Measurements from ENCODE around the gene AGXT2.
"Not testable (repeated sequence)": the region's sequence is repeated elsewhere in the genome, so short reads cannot be mapped to it uniquely, and the experiment has no call there.

Gene AGXT2

DNA sequence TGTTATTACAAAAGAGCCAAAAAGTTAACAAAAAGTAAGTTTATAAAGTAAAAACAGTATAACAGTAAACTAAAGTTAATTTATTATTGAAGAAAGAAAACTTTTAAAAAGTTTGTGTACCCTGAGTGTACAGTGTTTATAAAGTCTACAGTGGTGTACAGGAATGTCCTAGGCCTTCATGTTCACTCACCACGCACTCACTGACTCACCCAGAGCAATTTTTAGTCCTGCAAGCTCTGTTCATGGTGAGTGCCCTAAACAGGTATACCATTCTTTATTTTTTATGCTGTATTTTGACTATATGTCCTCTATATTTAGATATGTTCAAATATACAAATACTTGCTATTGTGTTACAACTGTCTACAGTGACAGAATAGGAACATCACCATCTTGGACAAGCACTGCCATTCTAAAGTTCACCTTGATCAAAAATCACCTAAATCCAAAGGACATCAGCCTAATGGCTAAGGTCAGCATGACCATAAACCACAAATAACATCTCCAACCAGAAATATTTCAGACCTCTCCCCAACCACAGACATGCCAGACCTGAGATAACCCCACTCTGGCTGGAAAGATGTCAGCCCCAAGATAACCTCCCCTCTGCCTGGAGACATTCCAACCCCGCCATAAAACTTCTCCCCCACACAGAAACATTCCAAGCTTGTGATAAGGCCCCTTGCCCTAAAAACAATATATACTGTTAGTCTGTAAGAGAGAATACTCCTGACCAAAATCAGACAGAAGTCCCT, 56.1 kb downstream of the AGXT2 start:
- no peak for DNase-seq
- H3K27me3 ChIP-seq, result peaks cover 10% of the 10 kb centered on the region; the same call in 1 of the 2 replicates
- no peaks in the 10 kb centered on the region for H3K4me1 ChIP-seq
- no peaks in the 10 kb centered on the region for H3K9me3 ChIP-seq
- H3K4me3 ChIP-seq (ENCODE audit: low read depth, low read length), result no peak overlapping the region
- H3K36me3 ChIP-seq, result no peaks in the 10 kb centered on the region
- TF ChIP-seq, protein P1, sequence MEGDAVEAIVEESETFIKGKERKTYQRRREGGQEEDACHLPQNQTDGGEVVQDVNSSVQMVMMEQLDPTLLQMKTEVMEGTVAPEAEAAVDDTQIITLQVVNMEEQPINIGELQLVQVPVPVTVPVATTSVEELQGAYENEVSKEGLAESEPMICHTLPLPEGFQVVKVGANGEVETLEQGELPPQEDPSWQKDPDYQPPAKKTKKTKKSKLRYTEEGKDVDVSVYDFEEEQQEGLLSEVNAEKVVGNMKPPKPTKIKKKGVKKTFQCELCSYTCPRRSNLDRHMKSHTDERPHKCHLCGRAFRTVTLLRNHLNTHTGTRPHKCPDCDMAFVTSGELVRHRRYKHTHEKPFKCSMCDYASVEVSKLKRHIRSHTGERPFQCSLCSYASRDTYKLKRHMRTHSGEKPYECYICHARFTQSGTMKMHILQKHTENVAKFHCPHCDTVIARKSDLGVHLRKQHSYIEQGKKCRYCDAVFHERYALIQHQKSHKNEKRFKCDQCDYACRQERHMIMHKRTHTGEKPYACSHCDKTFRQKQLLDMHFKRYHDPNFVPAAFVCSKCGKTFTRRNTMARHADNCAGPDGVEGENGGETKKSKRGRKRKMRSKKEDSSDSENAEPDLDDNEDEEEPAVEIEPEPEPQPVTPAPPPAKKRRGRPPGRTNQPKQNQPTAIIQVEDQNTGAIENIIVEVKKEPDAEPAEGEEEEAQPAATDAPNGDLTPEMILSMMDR (IDR thresholded peaks at IDR 0.05; ENCODE audit: low read depth, low read length), result no peak

DNA sequence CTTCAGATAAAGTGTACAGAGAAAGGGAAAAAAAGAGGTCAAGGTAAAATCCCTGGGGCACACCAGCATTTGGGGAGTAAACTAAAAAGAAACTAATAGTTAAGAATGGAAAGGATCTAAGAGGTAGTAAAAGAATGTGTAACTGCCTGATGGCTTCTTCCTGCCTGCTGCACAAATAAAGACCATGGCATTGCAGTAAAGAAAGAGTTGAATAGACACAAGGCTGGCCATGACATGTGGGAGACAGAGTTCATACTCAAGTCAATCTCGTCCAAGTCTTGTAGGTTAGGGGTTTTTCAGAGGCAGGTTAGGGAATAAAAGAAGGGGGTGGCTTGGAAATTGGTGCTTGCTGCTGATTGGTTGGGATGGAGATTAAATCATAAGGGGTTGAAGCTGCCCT, 60.8 kb downstream of the AGXT2 start:
- Histone ChIP-seq H3K4me3 (ENCODE audit: low read depth, low read length) (no peak overlapping the region), H3K27me3 (no peaks in the 10 kb centered on the region), H3K36me3 (no peaks in the 10 kb centered on the region), H3K4me1 (no peaks in the 10 kb centered on the region), H3K9me3 (no peaks in the 10 kb centered on the region)
- TF ChIP-seq, protein P1 (IDR thresholded peaks at IDR 0.05; ENCODE audit: low read depth, low read length), result no peak
- DNase-seq, result no peak

DNA sequence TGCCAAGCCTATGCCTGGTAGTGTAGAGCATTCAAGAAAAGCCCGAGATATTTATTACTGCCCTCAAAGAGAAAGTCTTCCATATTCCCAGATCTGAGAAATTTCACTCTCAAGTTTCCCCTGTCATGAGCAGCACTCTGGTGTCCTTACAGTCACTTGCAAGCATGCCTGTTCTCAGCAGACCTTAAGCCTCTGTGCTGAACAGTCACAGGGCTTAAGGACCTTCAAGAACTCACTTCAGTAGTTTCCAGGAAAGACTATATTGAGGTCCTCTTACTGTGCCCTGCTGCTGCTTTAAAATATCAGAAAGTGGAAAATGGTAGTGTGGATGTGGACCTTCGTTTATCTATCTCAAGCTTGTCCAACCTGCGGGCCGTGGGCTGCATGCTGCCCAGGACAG, 64.9 kb downstream of the AGXT2 start:
- Histone ChIP-seq H3K9me3 (no peaks in the 10 kb centered on the region), H3K4me1 (no peaks in the 10 kb centered on the region), H3K36me3 (no peaks in the 10 kb centered on the region), H3K27me3 (peaks cover 4% of the 10 kb centered on the region; the same call in 1 of the 2 replicates), H3K4me3 (ENCODE audit: low read depth, low read length) (no peak overlapping the region)
- DNase-seq, result no peak
- TF ChIP-seq, protein P1 (IDR thresholded peaks at IDR 0.05; ENCODE audit: low read depth, low read length), result no peak

DNA sequence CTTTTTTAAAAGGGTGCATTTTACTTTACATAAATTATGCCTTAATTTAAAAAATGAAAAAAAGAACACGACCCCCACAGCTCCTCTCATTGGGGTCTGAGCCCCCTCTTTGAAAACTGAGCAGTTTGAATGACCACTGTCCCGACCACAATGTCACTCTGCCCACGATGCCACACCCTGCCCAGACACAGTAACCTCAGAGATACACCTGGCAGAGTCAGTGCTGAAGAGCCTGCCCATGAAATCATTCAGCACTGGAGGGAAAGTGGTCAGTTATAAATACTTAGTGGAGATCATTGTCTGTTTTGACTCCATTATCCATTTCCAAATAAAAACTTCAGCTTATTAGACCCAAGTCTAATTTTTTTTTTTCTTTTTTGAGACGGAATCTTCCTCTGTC, 69.1 kb downstream of the AGXT2 start:
- Histone ChIP-seq H3K36me3 (no peaks in the 10 kb centered on the region), H3K4me3 (ENCODE audit: low read depth, low read length) (no peak overlapping the region), H3K9me3 (no peaks in the 10 kb centered on the region), H3K27me3 (peaks cover 4% of the 10 kb centered on the region; the same call in 1 of the 2 replicates), H3K4me1 (no peaks in the 10 kb centered on the region)
- no peak for DNase-seq
- TF ChIP-seq, protein P1 (IDR thresholded peaks at IDR 0.05; ENCODE audit: low read depth, low read length), result no peak

DNA sequence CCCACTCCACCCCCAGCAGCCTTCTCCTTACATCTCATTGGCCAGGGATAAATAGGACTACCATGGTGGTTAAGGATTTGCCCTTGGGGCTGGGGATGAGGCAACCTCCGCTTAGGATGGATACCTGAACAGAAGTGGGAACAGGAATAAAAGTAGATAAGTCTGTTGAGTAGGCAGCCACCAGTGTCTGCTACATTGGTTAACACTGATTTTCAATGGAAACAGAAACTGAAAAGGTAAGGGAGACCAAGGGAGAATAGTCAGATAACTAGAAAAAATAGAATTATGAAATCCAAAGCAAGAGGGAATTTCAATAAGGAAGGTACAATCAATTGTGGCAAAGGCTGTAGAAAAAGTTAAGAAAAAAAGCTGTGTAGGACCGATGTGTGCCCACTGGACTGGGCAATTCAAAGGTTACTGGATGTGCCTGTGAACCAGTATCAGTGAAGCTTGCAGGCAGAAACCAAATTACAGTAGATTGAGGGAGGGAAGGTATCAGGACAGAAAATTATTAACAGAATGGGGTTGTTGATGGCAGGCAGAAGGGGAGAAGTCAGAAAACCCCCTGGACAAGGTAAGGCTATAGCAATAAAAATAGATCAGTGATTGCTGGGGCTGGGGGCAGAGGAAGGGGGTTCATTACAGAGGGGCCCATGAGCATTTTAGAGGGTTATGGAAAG, 69.7 kb downstream of the AGXT2 start:
- TF ChIP-seq, protein P1 (IDR thresholded peaks at IDR 0.05; ENCODE audit: low read depth, low read length), result no peak

DNA sequence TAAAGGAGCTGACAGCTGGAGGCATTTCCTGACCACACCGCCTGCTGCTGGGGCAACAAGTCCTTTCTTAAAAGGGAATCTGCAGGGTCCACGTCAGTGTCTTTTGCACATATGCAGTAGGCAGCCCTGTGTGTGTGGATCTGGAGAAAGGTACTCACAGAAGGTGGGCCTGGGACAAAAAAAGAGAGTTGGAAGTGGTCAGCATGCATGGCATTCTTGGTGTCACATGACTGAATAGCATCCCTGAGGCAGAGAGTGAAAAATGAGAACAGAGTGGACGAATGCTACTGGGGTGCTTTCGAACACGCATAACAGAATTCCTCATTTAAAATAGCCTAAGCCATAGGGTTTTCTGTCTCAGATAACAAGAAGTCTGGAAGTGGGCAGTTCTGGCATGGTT, 71.4 kb downstream of the AGXT2 start:
- no peaks in the 10 kb centered on the region for H3K4me1 ChIP-seq
- no peaks in the 10 kb centered on the region for H3K36me3 ChIP-seq
- peaks cover 4% of the 10 kb centered on the region; the same call in 1 of the 2 replicates for H3K27me3 ChIP-seq
- no peak overlapping the region for H3K4me3 ChIP-seq (ENCODE audit: low read depth, low read length)
- H3K9me3 ChIP-seq, result no peaks in the 10 kb centered on the region
- TF ChIP-seq, protein P1 (IDR thresholded peaks at IDR 0.05; ENCODE audit: low read depth, low read length), result no peak
- no peak for DNase-seq

More for the DNA sequence above, 69.7 kb downstream of the AGXT2 start:
- H3K4me3 ChIP-seq (ENCODE audit: low read depth, low read length), result no peak overlapping the region
- no peak for DNase-seq
- no peaks in the 10 kb centered on the region for H3K36me3 ChIP-seq
- H3K27me3 ChIP-seq, result peaks cover 4% of the 10 kb centered on the region; the same call in 1 of the 2 replicates
- no peaks in the 10 kb centered on the region for H3K4me1 ChIP-seq
- H3K9me3 ChIP-seq, result no peaks in the 10 kb centered on the region

DNA sequence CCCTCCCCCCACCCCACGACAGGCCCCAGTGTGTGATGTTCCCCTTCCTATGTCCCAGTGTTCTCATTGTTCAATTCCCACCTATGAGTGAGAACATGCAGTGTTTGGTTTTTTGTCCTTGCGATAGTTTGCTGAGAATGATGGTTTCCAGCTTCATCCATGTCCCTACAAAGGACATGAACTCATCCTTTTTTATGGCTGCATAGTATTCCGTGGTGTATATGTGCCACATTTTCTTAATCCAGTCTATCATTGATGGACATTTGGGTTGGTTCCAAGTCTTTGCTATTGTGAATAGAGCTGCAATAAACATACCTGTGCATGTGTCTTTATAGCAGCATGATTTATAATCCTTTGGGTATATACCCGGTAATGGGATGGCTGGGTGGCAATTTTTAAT, 76.1 kb downstream of the AGXT2 start:
- not testable (repeated sequence) for H3K9me3 ChIP-seq

More for the DNA sequence above, 76.1 kb downstream of the AGXT2 start:
- not testable (repeated sequence) for H3K36me3 ChIP-seq; H3K27me3 ChIP-seq; DNase-seq; H3K4me3 ChIP-seq (ENCODE audit: low read depth, low read length); H3K4me1 ChIP-seq

Measured in BE2C (cell line).